Measurements from ENCODE around the gene ANTXR1. TPM values are rescaled to one million over a fixed set of nuclear protein-coding genes. Genes with fewer than 3 reads are reported as not detected.

The ANTXR1 gene
- total and polyA plus RNA-seq, 9 of the 15 experiments (the other 6 are each of a cell fraction or from before 2014, with no cell fraction given), result 0.07 to 1.00 (median 0.54) TPM

GRCh38 chr2:69177063-69177771 lies 164.2 kb downstream of the ANTXR1 start:
- no peak overlapping the region for H3K4me3 ChIP-seq
- ATAC-seq, result peak; percentile 3; the same call in 1 of the 3 replicates
- FAIRE-seq, result peak; percentile 56
- TF ChIP-seq ZNF146 (CRISPR knock-in tag; IDR thresholded peaks at IDR 0.05; ENCODE audit: unreplicated experiment) (no peak), CGGBP1 (CRISPR knock-in tag; IDR thresholded peaks at IDR 0.05) (no peak), ZBTB2 (IDR thresholded peaks at IDR 0.05) (no peak), KHSRP (IDR thresholded peaks at IDR 0.05) (no peak), ZNF165 (CRISPR knock-in tag; IDR thresholded peaks at IDR 0.05; ENCODE audit: borderline replicate concordance) (no peak), ELK3 (CRISPR knock-in tag; IDR thresholded peaks at IDR 0.05) (no peak), ZNF444 (CRISPR knock-in tag; IDR thresholded peaks at IDR 0.05) (no peak), STAT5B (CRISPR knock-in tag; IDR thresholded peaks at IDR 0.05) (no peak), VEZF1 (CRISPR knock-in tag; IDR thresholded peaks at IDR 0.05) (peak; percentile 63), MYC (IDR thresholded peaks at IDR 0.05; ENCODE audit: low read depth, low read length) (0 out of 2 replicates have a peak, but pooled peaks have one; percentile 27), MYC (CRISPR knock-in tag; IDR thresholded peaks at IDR 0.05; ENCODE audit: borderline replicate concordance, low read depth) (no peak), SIN3B (IDR thresholded peaks at IDR 0.05; ENCODE audit: low read depth) (no peak), ESRRA (IDR thresholded peaks at IDR 0.05; ENCODE audit: borderline replicate concordance, low read depth) (peak; percentile 82; the same call in 1 of the 2 replicates), ATF7 (IDR thresholded peaks at IDR 0.05) (0 out of 2 replicates have a peak, but pooled peaks have one; percentile 14)

More at GRCh38 chr2:69177063-69177771, 164.2 kb downstream of the ANTXR1 start:
- no peak overlapping the region for H3K9ac ChIP-seq (ENCODE audit: insufficient read depth in 1 of 2, low read depth in 2 of 2, low read length in 2 of 2)
- ChIA-PET POLR2A (interaction anchor here (0.7 to 1.4 kb wide), 2 partner anchors 10 to 413 kb away, joined by 3 to 6 read pairs; no protein-coding TSS in a partner anchor), CTCF (ENCODE audit: low intra/inter-chr PET ratio) (no interaction called here)
- no TSS peak for BruUV-seq (replicated peaks)
- H3K27me3 ChIP-seq (ENCODE audit: control insufficient read depth in 2 of 2, insufficient read depth in 2 of 2, low read length in 2 of 2), result peaks cover 0 to 17% of the 10 kb centered on the region in 2 experiments; a peak in 3 of 5 replicates
- intact Hi-C loops (cut with micrococcal nuclease) (no loop called here), in situ Hi-C loops (cut with MboI) (no loop called here)
- H3K27ac ChIP-seq (ENCODE audit: extremely low read depth, low read depth, low read length), result no peak overlapping the region
- H2AFZ ChIP-seq (ENCODE audit: low read depth, low read length), result peak overlapping the region; percentile 97
- 25% methylated on average over 16 of the region's 16 CpGs for WGBS (ENCODE audit: insufficient coverage, low coverage, missing lambda C conversion rate)
- peaks cover 15 to 28% of the 10 kb centered on the region in 2 experiments for H3K4me1 ChIP-seq (replicated peaks in 1 of 2; ENCODE audit: control insufficient read depth in 2 of 2, insufficient read depth in 2 of 2, low read length in 2 of 2)
- no peaks in the 10 kb centered on the region for H4K20me1 ChIP-seq (replicated peaks; ENCODE audit: control insufficient read depth, insufficient read depth, low read length)
- H3K4me2 ChIP-seq (ENCODE audit: insufficient read depth, low read length), result peak overlapping the region; percentile 77
- no peaks in the 10 kb centered on the region for H3K36me3 ChIP-seq (ENCODE audit: control insufficient read depth, insufficient read depth, low read length)
- H3K9me3 ChIP-seq (replicated peaks; ENCODE audit: control insufficient read depth, insufficient read depth, low read depth, low read length), result no peaks in the 10 kb centered on the region
- H3K9me1 ChIP-seq (ENCODE audit: control insufficient read depth, insufficient read depth, low read length), result no peaks in the 10 kb centered on the region
- H3K79me2 ChIP-seq (ENCODE audit: control insufficient read depth, insufficient read depth, low read length), result no peaks in the 10 kb centered on the region
- peak; percentile 15 to 58 (median 21) for DNase-seq (ENCODE audit: extremely low read depth in 1 of 4, low spot score in 3 of 4)
